ENCODE data around the gene SERPINB5.

GRCh38 chr18:63460414-63460813, 16.3 kb upstream of the SERPINB5 start:
- TF ChIP-seq CTCF (IDR thresholded peaks at IDR 0.05; ENCODE audit: insufficient read depth, low read length, poor library complexity, severe bottlenecking), result no peak
- no peak for TF ChIP-seq EZH2phosphoT487 (conservative IDR thresholded peaks at IDR 0.05; ENCODE audit: low read length)

Measured in SU-DHL-6 (cell line).